ENCODE data around the gene DCBLD2. TPM values are rescaled to one million over a fixed set of nuclear protein-coding genes. Genes with fewer than 3 reads are reported as not detected.
"Not testable (repeated sequence)": the region's sequence is repeated elsewhere in the genome, so short reads cannot be mapped to it uniquely, and the experiment has no call there.

DCBLD2 gene
- total RNA-seq, 1 experiment from 2014 or later: 138 TPM

GRCh38 chr3:98856724-98857123 is 44.8 kb downstream of the DCBLD2 start:
- DNase-seq (ENCODE audit: low read depth): no peak
- in situ Hi-C loops (cut with HindIII; ENCODE audit: low pct_unique_long_range_greater_than_20kb, low sequenced_read_pairs): no loop called here

GRCh38 chr3:98855806-98856400 is 45.6 kb downstream of the DCBLD2 start:
- no peak for DNase-seq (ENCODE audit: low read depth)
- in situ Hi-C loops (cut with HindIII; ENCODE audit: low pct_unique_long_range_greater_than_20kb, low sequenced_read_pairs): no loop called here

GRCh38 chr3:98848108-98848507 is 53.4 kb downstream of the DCBLD2 start:
- DNase-seq (ENCODE audit: low read depth): no peak
- in situ Hi-C loops (cut with HindIII; ENCODE audit: low pct_unique_long_range_greater_than_20kb, low sequenced_read_pairs): no loop called here

- DNase-seq (ENCODE audit: low read depth): no peak
- in situ Hi-C loops (cut with HindIII; ENCODE audit: low pct_unique_long_range_greater_than_20kb, low sequenced_read_pairs): no loop called here
Measured at GRCh38 chr3:98846101-98846500, 55.4 kb downstream of the DCBLD2 start.

GRCh38 chr3:98843266-98843959 is 58.1 kb downstream of the DCBLD2 start:
- in situ Hi-C loops (cut with HindIII; ENCODE audit: low pct_unique_long_range_greater_than_20kb, low sequenced_read_pairs): no loop called here
- DNase-seq (ENCODE audit: low read depth): no peak

DNA sequence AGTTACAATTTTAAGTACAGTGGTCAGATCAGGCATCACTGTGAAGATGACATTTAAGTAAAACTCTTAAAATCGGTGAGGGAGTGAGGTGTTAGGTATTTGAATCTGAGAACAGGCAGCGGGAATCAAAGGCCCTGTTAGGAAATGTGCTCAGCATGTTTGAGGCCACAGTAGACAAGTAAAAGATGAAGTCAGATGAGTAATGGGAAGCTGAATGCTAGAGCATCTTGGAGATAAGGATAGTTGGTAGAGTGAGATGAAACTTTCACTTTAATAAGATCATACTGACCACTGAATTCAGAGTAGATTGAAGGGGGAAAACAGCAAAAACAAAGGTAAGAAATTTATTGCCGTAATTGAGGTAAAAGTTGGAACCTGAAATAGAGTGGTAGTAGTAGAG is 61.6 kb downstream of the DCBLD2 start:
- DNase-seq (ENCODE audit: low read depth): no peak

DNA sequence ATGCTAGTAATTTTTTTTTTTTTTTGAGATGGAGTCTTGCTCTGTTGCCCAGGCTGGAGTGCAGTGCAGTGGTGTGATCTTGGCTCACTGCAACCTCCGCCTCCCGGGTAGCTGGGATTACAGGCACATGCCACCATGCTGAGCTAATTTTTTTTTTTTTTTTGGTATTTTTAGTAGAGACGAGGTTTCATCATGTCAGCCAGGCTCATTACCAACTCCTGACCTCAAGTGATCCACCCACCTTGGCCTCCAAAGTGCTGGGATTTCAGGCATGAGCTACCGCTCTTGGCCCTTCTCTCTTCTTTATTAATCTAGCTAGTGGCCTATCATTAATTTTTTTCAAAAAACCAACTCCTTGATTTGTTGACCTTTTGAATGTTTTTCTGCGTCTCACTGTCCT is 70.4 kb downstream of the DCBLD2 start:
- DNase-seq (ENCODE audit: low read depth); in situ Hi-C loops (cut with HindIII; ENCODE audit: low pct_unique_long_range_greater_than_20kb, low sequenced_read_pairs): not testable (repeated sequence)

More for the DNA sequence above, 61.6 kb downstream of the DCBLD2 start:
- in situ Hi-C loops (cut with HindIII; ENCODE audit: low pct_unique_long_range_greater_than_20kb, low sequenced_read_pairs): no loop called here

- in situ Hi-C loops (cut with HindIII; ENCODE audit: low pct_unique_long_range_greater_than_20kb, low sequenced_read_pairs): no loop called here
- DNase-seq (ENCODE audit: low read depth): no peak
Measured at GRCh38 chr3:98829246-98829832, 72.2 kb downstream of the DCBLD2 start.

DNA sequence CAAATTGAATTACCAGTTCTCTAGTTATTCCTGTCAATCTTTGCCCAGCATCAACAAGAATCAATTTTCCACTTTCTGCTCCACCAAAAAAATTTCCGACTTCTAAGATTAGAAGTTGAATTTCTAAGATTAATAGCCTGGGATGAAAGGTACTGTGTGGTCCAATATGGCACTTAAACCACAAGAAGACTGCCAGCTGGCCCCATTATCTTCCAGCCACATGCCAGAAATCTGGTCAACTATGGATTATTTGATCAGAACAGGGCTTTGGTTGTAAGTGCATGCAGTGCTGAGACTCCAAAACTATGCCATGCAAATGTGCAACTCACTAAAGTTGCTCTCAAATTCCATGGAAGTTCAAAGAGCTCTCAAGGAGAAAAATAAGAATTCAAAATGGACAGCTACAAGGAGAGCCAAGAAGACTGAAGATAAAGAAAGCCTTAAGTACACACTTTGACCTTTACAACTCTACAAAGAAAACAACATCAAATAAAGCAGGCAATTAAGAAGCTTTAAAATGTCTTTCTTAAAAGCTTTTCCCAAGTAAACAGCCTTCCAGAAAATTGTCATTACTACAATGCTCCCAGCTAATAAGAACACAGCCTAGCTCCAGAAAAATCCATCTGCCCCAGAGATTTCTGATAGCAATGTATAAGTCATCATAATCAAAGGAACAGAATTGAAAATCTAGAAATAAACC is 74.1 kb downstream of the DCBLD2 start:
- in situ Hi-C loops (cut with HindIII; ENCODE audit: low pct_unique_long_range_greater_than_20kb, low sequenced_read_pairs): no loop called here
- DNase-seq (ENCODE audit: low read depth): no peak

- DNase-seq (ENCODE audit: low read depth): no peak
- in situ Hi-C loops (cut with HindIII; ENCODE audit: low pct_unique_long_range_greater_than_20kb, low sequenced_read_pairs): no loop called here
Measured at GRCh38 chr3:98826126-98826525, 75.4 kb downstream of the DCBLD2 start.

GRCh38 chr3:98824256-98824655 is 77.2 kb downstream of the DCBLD2 start:
- in situ Hi-C loops (cut with HindIII; ENCODE audit: low pct_unique_long_range_greater_than_20kb, low sequenced_read_pairs): no loop called here
- DNase-seq (ENCODE audit: low read depth): no peak

- in situ Hi-C loops (cut with HindIII; ENCODE audit: low pct_unique_long_range_greater_than_20kb, low sequenced_read_pairs): no loop called here
- no peak for DNase-seq (ENCODE audit: low read depth)
Measured at GRCh38 chr3:98823791-98824190, 77.7 kb downstream of the DCBLD2 start.

- DNase-seq (ENCODE audit: low read depth): no peak
- in situ Hi-C loops (cut with HindIII; ENCODE audit: low pct_unique_long_range_greater_than_20kb, low sequenced_read_pairs): no loop called here
Measured at GRCh38 chr3:98821063-98821462, 80.4 kb downstream of the DCBLD2 start.

- peak; percentile 42 for DNase-seq (ENCODE audit: low read depth)
- in situ Hi-C loops (cut with HindIII; ENCODE audit: low pct_unique_long_range_greater_than_20kb, low sequenced_read_pairs): no loop called here
Measured at GRCh38 chr3:98817547-98818041, 83.9 kb downstream of the DCBLD2 start.

DNA sequence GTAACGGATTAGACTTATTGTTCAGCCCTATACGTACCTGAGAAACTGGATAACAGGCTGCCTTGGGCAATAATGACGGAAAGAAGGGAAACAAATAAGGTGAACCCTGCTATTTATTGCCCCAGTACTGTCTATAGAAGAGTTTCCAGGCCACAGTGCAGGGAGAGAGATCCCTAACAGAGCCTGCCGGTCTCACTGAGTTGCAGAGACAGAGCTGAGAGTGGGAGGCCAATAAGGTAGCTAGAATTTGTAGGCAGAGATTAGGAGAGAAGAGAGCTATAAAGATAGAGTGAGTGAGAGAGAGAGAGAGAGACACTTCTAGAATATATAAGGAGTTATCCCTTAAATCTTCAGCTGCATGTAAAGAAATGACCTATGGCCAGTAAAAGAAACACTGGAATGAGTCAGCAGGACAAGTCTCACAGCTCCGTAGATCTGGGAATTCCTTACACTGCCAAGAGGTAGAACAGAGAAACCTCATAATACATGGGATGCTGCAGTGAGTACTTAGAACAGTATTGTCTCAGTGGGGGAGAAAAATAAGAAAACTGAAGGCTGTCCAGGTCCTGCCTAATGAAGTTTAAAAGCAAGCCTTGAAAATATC is 86.6 kb downstream of the DCBLD2 start:
- no peak for DNase-seq (ENCODE audit: low read depth)
- in situ Hi-C loops (cut with HindIII; ENCODE audit: low pct_unique_long_range_greater_than_20kb, low sequenced_read_pairs): no loop called here

- in situ Hi-C loops (cut with HindIII; ENCODE audit: low pct_unique_long_range_greater_than_20kb, low sequenced_read_pairs): no loop called here
- peak; percentile 45 for DNase-seq (ENCODE audit: low read depth)
Measured at GRCh38 chr3:98812851-98813374, 88.6 kb downstream of the DCBLD2 start.

DNA sequence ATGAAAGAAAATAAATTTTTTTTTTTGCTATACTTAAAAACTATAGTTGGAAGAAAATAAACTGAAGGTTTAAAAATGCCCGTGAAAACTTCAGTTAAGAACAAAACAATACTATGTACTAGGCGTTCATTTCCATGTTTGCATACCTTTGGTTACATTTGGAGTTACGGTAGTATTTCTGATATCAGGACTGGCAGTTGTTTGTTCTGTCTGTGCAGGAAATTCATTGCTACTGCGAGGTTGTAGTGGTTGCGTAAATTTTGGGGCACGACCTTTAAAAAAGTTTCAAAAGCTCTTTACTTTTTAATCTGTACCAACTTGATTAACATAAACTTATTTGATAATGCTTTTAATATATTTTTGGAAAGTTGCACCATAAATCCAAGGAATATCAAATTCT is 90.4 kb downstream of the DCBLD2 start:
- in situ Hi-C loops (cut with HindIII; ENCODE audit: low pct_unique_long_range_greater_than_20kb, low sequenced_read_pairs): no loop called here
- DNase-seq (ENCODE audit: low read depth): no peak

DNA sequence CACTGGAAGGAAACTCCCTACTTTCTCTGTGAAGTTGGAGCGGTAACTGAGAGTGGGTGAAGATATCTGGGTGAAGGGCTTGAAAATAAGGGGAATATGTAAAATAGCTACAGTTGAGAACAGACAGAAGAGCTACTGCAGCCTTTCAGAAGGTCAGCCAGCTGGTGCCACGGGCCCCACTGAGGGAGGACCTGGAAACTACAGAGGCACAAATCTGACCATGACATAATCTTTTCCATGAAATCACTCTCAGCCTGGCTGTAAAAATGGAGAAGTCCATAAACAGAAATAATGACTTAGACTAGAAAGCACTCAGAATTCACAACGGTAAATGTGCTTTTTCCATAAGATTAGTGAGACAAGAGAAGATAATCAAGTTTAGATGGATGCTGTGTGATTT is 91.9 kb downstream of the DCBLD2 start:
- DNase-seq (ENCODE audit: low read depth): no peak
- in situ Hi-C loops (cut with HindIII; ENCODE audit: low pct_unique_long_range_greater_than_20kb, low sequenced_read_pairs): no loop called here
